Gastrocnemius medialis (tissue), 4 donors: ENCODE results near the gene SNX12.

Experiments
- POLR2A ChIP-seq, 2 donors: fragments of 450-650 bp; IDR thresholded peaks; one replicate each; pipeline ENCODE4 v1.6.1; 2017; ENCODE audit warnings: antibody characterized with exemption in 2 of 2, mild to moderate bottlenecking in 2 of 2, moderate library complexity in 2 of 2
- TF ChIP-seq, protein P1 (sequence below), 5 experiments: fragments of 450-650 bp in 3 of 5; fragments of 200-600 bp in 2 of 5; sonication (generic) in 2 of 5; IDR thresholded peaks in 4 of 5; conservative IDR thresholded peaks in 1 of 5; 1 replicate in 4 of 5; 2 replicates in 1 of 5; pipeline ENCODE4 v1.5.1; 2016 to 2019; ENCODE audit warnings: antibody characterized with exemption in 5 of 5, mild to moderate bottlenecking in 3 of 5, moderate library complexity in 3 of 5

GRCh38 chrX:71095981-71096759 is 28.0 kb upstream of the SNX12 start:
- TF ChIP-seq, protein P1, sequence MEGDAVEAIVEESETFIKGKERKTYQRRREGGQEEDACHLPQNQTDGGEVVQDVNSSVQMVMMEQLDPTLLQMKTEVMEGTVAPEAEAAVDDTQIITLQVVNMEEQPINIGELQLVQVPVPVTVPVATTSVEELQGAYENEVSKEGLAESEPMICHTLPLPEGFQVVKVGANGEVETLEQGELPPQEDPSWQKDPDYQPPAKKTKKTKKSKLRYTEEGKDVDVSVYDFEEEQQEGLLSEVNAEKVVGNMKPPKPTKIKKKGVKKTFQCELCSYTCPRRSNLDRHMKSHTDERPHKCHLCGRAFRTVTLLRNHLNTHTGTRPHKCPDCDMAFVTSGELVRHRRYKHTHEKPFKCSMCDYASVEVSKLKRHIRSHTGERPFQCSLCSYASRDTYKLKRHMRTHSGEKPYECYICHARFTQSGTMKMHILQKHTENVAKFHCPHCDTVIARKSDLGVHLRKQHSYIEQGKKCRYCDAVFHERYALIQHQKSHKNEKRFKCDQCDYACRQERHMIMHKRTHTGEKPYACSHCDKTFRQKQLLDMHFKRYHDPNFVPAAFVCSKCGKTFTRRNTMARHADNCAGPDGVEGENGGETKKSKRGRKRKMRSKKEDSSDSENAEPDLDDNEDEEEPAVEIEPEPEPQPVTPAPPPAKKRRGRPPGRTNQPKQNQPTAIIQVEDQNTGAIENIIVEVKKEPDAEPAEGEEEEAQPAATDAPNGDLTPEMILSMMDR (IDR thresholded peaks at IDR 0.05 in 4 of 5, conservative IDR thresholded peaks at IDR 0.05 in 1 of 5), result no peak
- peak in 1 of 2 donors; percentile 40 for TF ChIP-seq POLR2A (IDR thresholded peaks at IDR 0.05)
